A673 (cell line): ENCODE data around the gene IRF6.

ENCODE experiments used
- CTCF ChIP-seq: fragments of 300-800, 200-600 bp; sonication (generic); conservative IDR thresholded peaks from 2 replicates; pipeline ENCODE4 v1.5.1; 2017; ENCODE audit warnings: low read depth, mild to moderate bottlenecking, antibody characterized with exemption, low read length, moderate library complexity, mixed read lengths
- EZH2 ChIP-seq: fragments of 200-600 bp; sonication (generic); IDR thresholded peaks from 2 replicates; pipeline ENCODE4 v1.6.1; 2017; ENCODE audit warnings: borderline replicate concordance, low read depth, mild to moderate bottlenecking, mixed read lengths, antibody characterized with exemption, low read length; ENCODE audit not compliant: poor library complexity, severe bottlenecking

GRCh38 chr1:209845408-209845725 lies 39.4 kb upstream of the IRF6 start:
- TF ChIP-seq EZH2: no peak
- no peak for TF ChIP-seq CTCF
